WTC11 (cell line): ENCODE data around the gene PITPNC1. TPM values are rescaled to one million over a fixed set of nuclear protein-coding genes. Genes with fewer than 3 reads are reported as not detected.

ENCODE experiments used
- ATAC-seq: fragments of 200-7000 bp; cut with Tn5 transposase; 2 replicates; pipeline ENCODE4 v1.10.0; 2021; ENCODE audit warnings: mild to moderate bottlenecking, moderate library complexity
- CTCF ChIA-PET: fragments of 300-600 bp; sonication (Branson Sonifier 250); formaldehyde crosslinking; loops from one replicate; lab custom pipeline; 2021; ENCODE audit warnings: antibody characterized with exemption; lab: Charles Lee
- POLR2A ChIA-PET: fragments of 350-600 bp; sonication (Branson Sonifier 250); formaldehyde crosslinking; loops from one replicate; lab custom pipeline; 2021; ENCODE audit warnings: antibody characterized with exemption; lab: Charles Lee
- DNase-seq: peaks from one replicate; pipeline ENCODE4 v3.0.0; 2021; ENCODE audit warnings: low spot score
- H3K27ac Mint-ChIP-seq: 2 replicates; pipeline ENCODE4 v1.8.0; 2021; ENCODE audit warnings: mixed read lengths
- H3K27me3 Mint-ChIP-seq: 2 replicates; pipeline ENCODE4 v1.8.0; 2021; ENCODE audit warnings: low read depth, mild to moderate bottlenecking, moderate library complexity, mixed read lengths
- H3K36me3 Mint-ChIP-seq: 2 replicates; pipeline ENCODE4 v1.8.0; 2021; ENCODE audit warnings: mixed read lengths
- H3K4me1 Mint-ChIP-seq: 2 replicates; pipeline ENCODE4 v1.8.0; 2022; ENCODE audit warnings: mixed read lengths
- H3K4me3 Mint-ChIP-seq: 2 replicates; pipeline ENCODE4 v1.8.0; 2021; ENCODE audit warnings: mild to moderate bottlenecking, moderate library complexity, mixed read lengths
- H3K9me3 Mint-ChIP-seq: 2 replicates; pipeline ENCODE4 v1.8.0; 2021; ENCODE audit warnings: mixed read lengths
- CREB1 ChIP-seq: sonication (generic); formaldehyde crosslinking; IDR thresholded peaks from 2 replicates; pipeline ENCODE4 v1.8.0; 2023; ENCODE audit warnings: mild to moderate bottlenecking, missing genetic modification reagents
- ETV6 ChIP-seq: sonication (generic); formaldehyde crosslinking; IDR thresholded peaks from 2 replicates; pipeline ENCODE4 v1.8.1; 2022; ENCODE audit warnings: mild to moderate bottlenecking, missing genetic modification reagents
- FOXP4 ChIP-seq: sonication (generic); formaldehyde crosslinking; IDR thresholded peaks from 2 replicates; pipeline ENCODE4 v1.8.0; 2022; ENCODE audit warnings: mild to moderate bottlenecking, missing genetic modification reagents
- MAX ChIP-seq: sonication (generic); formaldehyde crosslinking; IDR thresholded peaks from 2 replicates; pipeline ENCODE4 v1.8.0; 2022; ENCODE audit warnings: mild to moderate bottlenecking, missing genetic modification reagents
- MYBL2 ChIP-seq: sonication (generic); formaldehyde crosslinking; IDR thresholded peaks from 2 replicates; pipeline ENCODE4 v1.8.1; 2023; ENCODE audit warnings: mild to moderate bottlenecking, moderate library complexity, missing genetic modification reagents
- OVOL2 ChIP-seq: fragments of 250-450 bp; sonication (Bioruptor Pico); IDR thresholded peaks from 2 replicates; pipeline ENCODE4 v1.9.0; 2021; ENCODE audit warnings: mild to moderate bottlenecking, borderline replicate concordance
- PRDM15 ChIP-seq: sonication (generic); formaldehyde crosslinking; IDR thresholded peaks from 2 replicates; pipeline ENCODE4 v1.8.0; 2022; ENCODE audit warnings: missing genetic modification reagents
- ZNF281 ChIP-seq: sonication (generic); formaldehyde crosslinking; IDR thresholded peaks from 2 replicates; pipeline ENCODE4 v1.8.0; 2023; ENCODE audit warnings: mild to moderate bottlenecking, missing genetic modification reagents
- total RNA-seq: library from RNA; stranded (reverse); gene quantifications from 3 replicates; pipeline ENCODE4 v1.2.3, GENCODE V29; 2021
- TF ChIP-seq, protein P1 (sequence below): fragments of 250-450 bp; sonication (Bioruptor Pico); IDR thresholded peaks from 2 replicates; pipeline ENCODE4 v1.9.0; 2021; ENCODE audit warnings: mild to moderate bottlenecking

Gene PITPNC1
- total RNA-seq, 1 experiment from 2014 or later = 39.8 TPM

DNA sequence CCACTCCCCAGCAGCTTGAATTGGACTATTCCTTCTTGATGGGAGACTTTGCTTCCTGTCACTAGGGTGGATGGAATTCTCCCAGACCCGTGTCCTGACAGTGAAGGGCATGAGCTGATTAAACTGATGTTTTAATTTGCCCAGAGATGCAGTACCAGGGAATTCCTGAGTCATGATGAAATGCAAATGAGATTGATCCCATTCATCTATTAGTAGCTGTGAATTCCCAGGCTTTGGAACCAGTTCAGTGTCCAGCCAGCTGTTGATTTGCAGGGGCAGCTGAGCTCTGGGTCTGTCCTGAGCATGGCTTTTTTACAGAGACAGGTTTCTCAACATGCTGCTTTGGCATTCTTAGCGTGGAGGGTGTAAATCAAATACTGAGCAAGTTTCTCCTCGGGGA, 157.9 kb downstream of the PITPNC1 start (continued):
- TF ChIP-seq FOXP4 = no peak
- TF ChIP-seq MYBL2 (CRISPR knock-in tag) = no peak

DNA sequence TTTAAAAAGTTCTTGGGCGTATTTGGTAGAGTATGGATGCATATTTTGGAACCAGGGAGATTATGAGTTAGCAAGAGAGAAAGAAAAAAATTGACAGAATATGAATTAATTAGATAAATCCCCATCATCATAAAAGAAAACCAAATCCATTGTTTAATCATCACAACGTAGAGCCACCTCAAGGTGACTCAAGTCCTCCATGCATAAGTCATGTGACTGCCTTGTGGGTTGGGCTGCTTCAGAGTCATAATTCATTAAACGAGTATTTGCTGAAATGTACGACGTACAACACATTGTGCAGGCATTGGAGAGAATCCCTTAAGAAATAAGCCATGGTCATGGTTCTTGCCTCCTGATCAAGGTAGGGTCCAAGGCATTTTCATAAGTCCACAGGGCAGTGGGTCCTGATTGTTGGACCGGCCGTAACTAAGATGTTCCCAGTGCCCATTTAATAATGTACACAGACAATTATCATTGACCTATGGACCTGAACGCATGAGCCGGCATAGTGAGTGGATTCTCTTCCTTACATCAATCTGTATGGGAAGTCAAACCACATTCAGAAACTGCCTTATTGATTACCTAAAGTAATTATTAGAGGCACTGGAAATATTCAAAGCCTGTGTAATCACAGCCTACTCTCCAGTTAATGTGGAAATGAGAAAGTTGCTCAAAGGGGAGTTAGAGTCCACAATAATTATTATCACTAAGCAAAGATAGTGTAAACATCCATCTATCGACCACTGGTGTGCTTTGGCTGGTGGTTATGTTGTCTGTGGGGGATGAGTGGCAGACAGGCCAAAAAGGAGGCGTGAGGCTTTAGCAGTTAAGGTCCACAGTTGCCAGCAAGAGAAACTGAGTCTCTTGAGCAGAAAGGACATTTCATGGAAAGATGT, 165.4 kb downstream of the PITPNC1 start:
- DNase-seq = no peak
- H3K4me3 Mint-ChIP-seq = no peak overlapping the region

More for the DNA sequence above, 165.4 kb downstream of the PITPNC1 start:
- Mint-ChIP-seq H3K27me3 (no peaks in the 10 kb centered on the region), H3K27ac (no peak overlapping the region), H3K4me1 (peaks cover 5% of the 10 kb centered on the region; the same call in 1 of the 2 replicates), H3K9me3 (no peaks in the 10 kb centered on the region), H3K36me3 (0 out of 2 replicates have a peak, but pooled peaks cover 4% of the 10 kb centered on the region)
- TF ChIP-seq PRDM15 (CRISPR knock-in tag) = no peak
- no peak for TF ChIP-seq CREB1 (CRISPR knock-in tag)
- TF ChIP-seq MAX (CRISPR knock-in tag) = no peak
- TF ChIP-seq ZNF281 = no peak
- no peak for TF ChIP-seq ETV6 (CRISPR knock-in tag)
- TF ChIP-seq MYBL2 (CRISPR knock-in tag) = no peak
- TF ChIP-seq, protein P1, sequence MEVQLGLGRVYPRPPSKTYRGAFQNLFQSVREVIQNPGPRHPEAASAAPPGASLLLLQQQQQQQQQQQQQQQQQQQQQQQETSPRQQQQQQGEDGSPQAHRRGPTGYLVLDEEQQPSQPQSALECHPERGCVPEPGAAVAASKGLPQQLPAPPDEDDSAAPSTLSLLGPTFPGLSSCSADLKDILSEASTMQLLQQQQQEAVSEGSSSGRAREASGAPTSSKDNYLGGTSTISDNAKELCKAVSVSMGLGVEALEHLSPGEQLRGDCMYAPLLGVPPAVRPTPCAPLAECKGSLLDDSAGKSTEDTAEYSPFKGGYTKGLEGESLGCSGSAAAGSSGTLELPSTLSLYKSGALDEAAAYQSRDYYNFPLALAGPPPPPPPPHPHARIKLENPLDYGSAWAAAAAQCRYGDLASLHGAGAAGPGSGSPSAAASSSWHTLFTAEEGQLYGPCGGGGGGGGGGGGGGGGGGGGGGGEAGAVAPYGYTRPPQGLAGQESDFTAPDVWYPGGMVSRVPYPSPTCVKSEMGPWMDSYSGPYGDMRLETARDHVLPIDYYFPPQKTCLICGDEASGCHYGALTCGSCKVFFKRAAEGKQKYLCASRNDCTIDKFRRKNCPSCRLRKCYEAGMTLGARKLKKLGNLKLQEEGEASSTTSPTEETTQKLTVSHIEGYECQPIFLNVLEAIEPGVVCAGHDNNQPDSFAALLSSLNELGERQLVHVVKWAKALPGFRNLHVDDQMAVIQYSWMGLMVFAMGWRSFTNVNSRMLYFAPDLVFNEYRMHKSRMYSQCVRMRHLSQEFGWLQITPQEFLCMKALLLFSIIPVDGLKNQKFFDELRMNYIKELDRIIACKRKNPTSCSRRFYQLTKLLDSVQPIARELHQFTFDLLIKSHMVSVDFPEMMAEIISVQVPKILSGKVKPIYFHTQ (CRISPR knock-in tag) = no peak
- no peak for TF ChIP-seq OVOL2 (CRISPR knock-in tag)
- ChIA-PET POLR2A (no interaction called here), CTCF (no interaction called here)
- ATAC-seq = no peak
